Measurements from ENCODE around the gene OSBP.
A peak's percentile ranks its signal among the peaks of the same experiment; 100 is the strongest.
"Not testable (repeated sequence)": the region's sequence is repeated elsewhere in the genome, so short reads cannot be mapped to it uniquely, and the experiment has no call there.

Gene OSBP

GRCh38 chr11:59615637-59616395, at the start of gene OSBP:
OSBP (minus strand) TSS chr11:59615774; CDS start chr11:59615664, 110 bp downstream.
- DNase-seq = peak; percentile 99

GRCh38 chr11:59660621-59661020, 45.0 kb upstream of the OSBP start:
- DNase-seq = no peak

- DNase-seq = no peak
These were observed 44.4 kb upstream of the OSBP start for GRCh38 chr11:59659981-59660380.

GRCh38 chr11:59658036-59658435, 42.5 kb upstream of the OSBP start:
- no peak for DNase-seq

- no peak for DNase-seq
These were observed 39.3 kb upstream of the OSBP start for GRCh38 chr11:59654893-59655292.

GRCh38 chr11:59647245-59647980, 31.8 kb upstream of the OSBP start:
- DNase-seq = no peak

- no peak for DNase-seq
These were observed 29.0 kb upstream of the OSBP start for GRCh38 chr11:59644528-59644927.

- DNase-seq = no peak
These were observed 27.8 kb upstream of the OSBP start for GRCh38 chr11:59643390-59643789.

- DNase-seq = no peak
These were observed 25.6 kb upstream of the OSBP start for GRCh38 chr11:59641156-59641555.

GRCh38 chr11:59630493-59630892, 14.9 kb upstream of the OSBP start:
- no peak for DNase-seq

- DNase-seq = no peak
These were observed 14.4 kb upstream of the OSBP start for GRCh38 chr11:59629996-59630395.

- DNase-seq = not testable (repeated sequence)
These were observed 11.4 kb upstream of the OSBP start for GRCh38 chr11:59626969-59627368.

- DNase-seq = no peak
These were observed 10.1 kb upstream of the OSBP start for GRCh38 chr11:59625703-59626102.

GRCh38 chr11:59617876-59618275, 2.3 kb upstream of the OSBP start:
- DNase-seq = no peak

GRCh38 chr11:59616396-59616982, 915 bp upstream of the OSBP start:
- DNase-seq = no peak

- no peak for DNase-seq
These were observed 396 bp downstream of the OSBP start for GRCh38 chr11:59615120-59615636.

- DNase-seq = no peak
These were observed 1.1 kb downstream of the OSBP start for GRCh38 chr11:59614277-59615119.

- DNase-seq = peak; percentile 31
These were observed 3.7 kb downstream of the OSBP start for GRCh38 chr11:59611570-59612565.

- no peak for DNase-seq
These were observed 5.3 kb downstream of the OSBP start for GRCh38 chr11:59610289-59610688.

- DNase-seq = no peak
These were observed 7.7 kb downstream of the OSBP start for GRCh38 chr11:59607703-59608454.

- DNase-seq = no peak
These were observed 13.1 kb downstream of the OSBP start for GRCh38 chr11:59602432-59602831.
